K562 (cell line): ENCODE measurements around the gene MTA1. TPM values are rescaled to one million over a fixed set of nuclear protein-coding genes. Genes with fewer than 3 reads are reported as not detected.

Source experiments
- ARID1B ChIP-seq: fragments of 450-650 bp; IDR thresholded peaks from 2 replicates; pipeline ENCODE4 v1.6.1; 2016; ENCODE audit warnings: antibody characterized with exemption, mild to moderate bottlenecking, inconsistent platforms
- ELF2 ChIP-seq: fragments of 250-450 bp; sonication (Bioruptor Pico); IDR thresholded peaks from 2 replicates; pipeline ENCODE4 v1.5.0; 2021; ENCODE audit warnings: mild to moderate bottlenecking
- FOXK2 ChIP-seq, 2 experiments: fragments of 450-650 bp; IDR thresholded peaks in 1 of 2; conservative IDR thresholded peaks in 1 of 2; 2 replicates each; pipeline ENCODE4 v1.6.1; 2016; ENCODE audit warnings: low read depth in 2 of 2, mild to moderate bottlenecking in 1 of 2
- GABPA ChIP-seq: fragments of 200-800 bp; sonication (Bioruptor generic); conservative IDR thresholded peaks from 2 replicates; pipeline ENCODE4 v1.6.1; 2016; ENCODE audit warnings: low read depth, missing genetic modification characterization, missing compliant biosample characterization
- GABPB2 ChIP-seq: fragments of 250-450 bp; sonication (Bioruptor Pico); conservative IDR thresholded peaks from 2 replicates; pipeline ENCODE4 v1.5.1; 2021; ENCODE audit warnings: mild to moderate bottlenecking
- HCFC1 ChIP-seq: IDR thresholded peaks from 2 replicates; pipeline ENCODE4 v1.6.1; 2012; ENCODE audit warnings: low read depth, low read length, improper control_type of control experiment
- LARP7 ChIP-seq: fragments of 450-650 bp; IDR thresholded peaks from 2 replicates; pipeline ENCODE4 v1.6.1; 2016
- MYC ChIP-seq, 2 experiments: fragments of 250-450 bp in 1 of 2; sonication (Bioruptor Pico) in 1 of 2; IDR thresholded peaks; 2 replicates each; pipeline versions ENCODE4 v1.5.1 to v1.6.1; 2012 to 2021; ENCODE audit warnings: low read depth in 2 of 2, borderline replicate concordance in 1 of 2, improper control_type of control experiment in 1 of 2, low read length in 1 of 2, mild to moderate bottlenecking in 1 of 2, moderate library complexity in 1 of 2
- NONO ChIP-seq, 2 experiments: fragments of 200-400 bp in 1 of 2; fragments of 450-650 bp in 1 of 2; formaldehyde crosslinking in 1 of 2; IDR thresholded peaks; 2 replicates each; pipeline ENCODE4 v1.6.1; 2017; ENCODE audit warnings: low read depth in 2 of 2, mild to moderate bottlenecking in 2 of 2, moderate library complexity in 2 of 2, low read length in 1 of 2
- SMARCA5 ChIP-seq: fragments of 450-650 bp; IDR thresholded peaks from 2 replicates; pipeline ENCODE4 v1.6.1; 2016
- ZNF140 ChIP-seq: fragments of 250-450 bp; sonication (Bioruptor Pico); IDR thresholded peaks from 2 replicates; pipeline ENCODE4 v1.8.0; 2021; ENCODE audit warnings: moderate library complexity, mild to moderate bottlenecking, inconsistent platforms
- ZNF408 ChIP-seq: fragments of 250-450 bp; sonication (Bioruptor Pico); IDR thresholded peaks from 2 replicates; pipeline ENCODE4 v1.4.0; 2020; ENCODE audit warnings: low read depth, mild to moderate bottlenecking, moderate library complexity
- ZNF699 ChIP-seq: fragments of 250-450 bp; sonication (Bioruptor Pico); IDR thresholded peaks from 2 replicates; pipeline ENCODE4 v1.8.0; 2021; ENCODE audit warnings: mild to moderate bottlenecking, moderate library complexity; ENCODE audit not compliant: insufficient replicate concordance
- ZNF780A ChIP-seq: fragments of 250-450 bp; sonication (Bioruptor Pico); IDR thresholded peaks from 2 replicates; pipeline ENCODE4 v1.5.0; 2021; ENCODE audit warnings: mild to moderate bottlenecking
- polyA plus RNA-seq, 8 experiments: library from polyadenylated mRNA; depleted of rRNA in 4 of 8; stranded (reverse) in 5 of 8; unstranded in 3 of 8; fragments of >200 nt; fragmentation: Nextera tagmentation in 2 of 8; fragmentation: Illumina TruSeq in 1 of 8; extraction: Ambion mirVana in 2 of 8; extraction: Trizol in 1 of 8; gene quantifications; 2 replicates each; pipeline versions ENCODE4 v1.2.1 to v1.2.3, GENCODE V29; 2011 to 2014; ENCODE audit warnings: inconsistent platforms in 1 of 8, missing spikeins in 1 of 8
- total RNA-seq, 7 experiments: library from RNA; depleted of rRNA in 6 of 7; stranded (reverse); fragments of >200 nt in 6 of 7; fragmentation: Illumina TruSeq in 2 of 7; extraction: Trizol in 2 of 7; gene quantifications; 2 replicates each; pipeline versions ENCODE4 v1.2.1 to v1.2.3, GENCODE V29; 2011 to 2021; ENCODE audit warnings: low replicate concordance in 1 of 7
- TF ChIP-seq, protein P1 (sequence below), 2 experiments: fragments of 450-650 bp; IDR thresholded peaks; 2 replicates each; pipeline ENCODE4 v1.6.1; 2016; ENCODE audit warnings: mild to moderate bottlenecking in 2 of 2, borderline replicate concordance in 1 of 2, low read depth in 1 of 2, moderate library complexity in 1 of 2
- TF ChIP-seq, protein P2 (sequence below): IDR thresholded peaks from 2 replicates; pipeline ENCODE4 v1.6.1; 2014; ENCODE audit warnings: antibody characterized with exemption
- TF ChIP-seq, protein P3 (sequence below): fragments of 250-450 bp; sonication (Bioruptor Pico); IDR thresholded peaks from 2 replicates; pipeline ENCODE4 v1.4.0; 2020; ENCODE audit warnings: mild to moderate bottlenecking

The MTA1 gene
- total and polyA plus RNA-seq, 9 of the 15 experiments (the other 6 are each of a cell fraction or from before 2014, with no cell fraction given), result 0.13 to 118 (median 32.3) TPM

DNA sequence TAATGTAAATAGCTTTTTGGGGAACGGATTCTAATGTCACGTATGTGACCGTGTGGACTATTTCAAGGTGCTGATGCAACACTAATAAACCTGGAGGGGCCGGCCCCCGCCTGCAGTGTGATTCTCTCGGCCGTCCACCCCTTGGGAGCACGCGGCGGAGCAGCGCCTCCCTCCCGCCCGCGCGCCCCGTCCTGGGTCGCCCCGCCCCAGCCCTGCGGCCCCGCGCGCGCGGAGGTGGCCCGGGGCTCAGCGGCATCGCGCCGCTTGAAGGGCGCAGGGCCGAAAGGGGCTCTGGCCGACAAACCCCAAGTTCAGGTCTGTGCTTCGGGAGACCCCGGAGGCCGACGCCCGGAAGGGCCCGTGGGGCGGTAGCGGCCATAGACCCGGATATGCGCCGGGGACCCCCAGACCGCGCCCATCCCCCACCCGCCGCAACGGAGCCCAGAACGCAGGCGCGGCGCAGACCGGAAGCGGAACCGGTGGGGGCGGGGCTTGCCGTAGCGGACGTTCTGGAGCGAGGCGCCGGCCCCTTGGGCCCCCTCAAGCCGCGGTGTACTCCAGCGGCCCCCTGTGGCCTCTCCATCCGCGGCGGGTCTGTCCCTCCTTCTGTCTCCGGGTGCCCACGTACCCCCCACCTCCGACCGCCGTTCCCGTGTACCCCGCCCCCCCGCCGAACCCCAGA, 21.4 kb upstream of the MTA1 start, which contains the start of gene TEX22 (continued):
- TF ChIP-seq, protein P1, sequence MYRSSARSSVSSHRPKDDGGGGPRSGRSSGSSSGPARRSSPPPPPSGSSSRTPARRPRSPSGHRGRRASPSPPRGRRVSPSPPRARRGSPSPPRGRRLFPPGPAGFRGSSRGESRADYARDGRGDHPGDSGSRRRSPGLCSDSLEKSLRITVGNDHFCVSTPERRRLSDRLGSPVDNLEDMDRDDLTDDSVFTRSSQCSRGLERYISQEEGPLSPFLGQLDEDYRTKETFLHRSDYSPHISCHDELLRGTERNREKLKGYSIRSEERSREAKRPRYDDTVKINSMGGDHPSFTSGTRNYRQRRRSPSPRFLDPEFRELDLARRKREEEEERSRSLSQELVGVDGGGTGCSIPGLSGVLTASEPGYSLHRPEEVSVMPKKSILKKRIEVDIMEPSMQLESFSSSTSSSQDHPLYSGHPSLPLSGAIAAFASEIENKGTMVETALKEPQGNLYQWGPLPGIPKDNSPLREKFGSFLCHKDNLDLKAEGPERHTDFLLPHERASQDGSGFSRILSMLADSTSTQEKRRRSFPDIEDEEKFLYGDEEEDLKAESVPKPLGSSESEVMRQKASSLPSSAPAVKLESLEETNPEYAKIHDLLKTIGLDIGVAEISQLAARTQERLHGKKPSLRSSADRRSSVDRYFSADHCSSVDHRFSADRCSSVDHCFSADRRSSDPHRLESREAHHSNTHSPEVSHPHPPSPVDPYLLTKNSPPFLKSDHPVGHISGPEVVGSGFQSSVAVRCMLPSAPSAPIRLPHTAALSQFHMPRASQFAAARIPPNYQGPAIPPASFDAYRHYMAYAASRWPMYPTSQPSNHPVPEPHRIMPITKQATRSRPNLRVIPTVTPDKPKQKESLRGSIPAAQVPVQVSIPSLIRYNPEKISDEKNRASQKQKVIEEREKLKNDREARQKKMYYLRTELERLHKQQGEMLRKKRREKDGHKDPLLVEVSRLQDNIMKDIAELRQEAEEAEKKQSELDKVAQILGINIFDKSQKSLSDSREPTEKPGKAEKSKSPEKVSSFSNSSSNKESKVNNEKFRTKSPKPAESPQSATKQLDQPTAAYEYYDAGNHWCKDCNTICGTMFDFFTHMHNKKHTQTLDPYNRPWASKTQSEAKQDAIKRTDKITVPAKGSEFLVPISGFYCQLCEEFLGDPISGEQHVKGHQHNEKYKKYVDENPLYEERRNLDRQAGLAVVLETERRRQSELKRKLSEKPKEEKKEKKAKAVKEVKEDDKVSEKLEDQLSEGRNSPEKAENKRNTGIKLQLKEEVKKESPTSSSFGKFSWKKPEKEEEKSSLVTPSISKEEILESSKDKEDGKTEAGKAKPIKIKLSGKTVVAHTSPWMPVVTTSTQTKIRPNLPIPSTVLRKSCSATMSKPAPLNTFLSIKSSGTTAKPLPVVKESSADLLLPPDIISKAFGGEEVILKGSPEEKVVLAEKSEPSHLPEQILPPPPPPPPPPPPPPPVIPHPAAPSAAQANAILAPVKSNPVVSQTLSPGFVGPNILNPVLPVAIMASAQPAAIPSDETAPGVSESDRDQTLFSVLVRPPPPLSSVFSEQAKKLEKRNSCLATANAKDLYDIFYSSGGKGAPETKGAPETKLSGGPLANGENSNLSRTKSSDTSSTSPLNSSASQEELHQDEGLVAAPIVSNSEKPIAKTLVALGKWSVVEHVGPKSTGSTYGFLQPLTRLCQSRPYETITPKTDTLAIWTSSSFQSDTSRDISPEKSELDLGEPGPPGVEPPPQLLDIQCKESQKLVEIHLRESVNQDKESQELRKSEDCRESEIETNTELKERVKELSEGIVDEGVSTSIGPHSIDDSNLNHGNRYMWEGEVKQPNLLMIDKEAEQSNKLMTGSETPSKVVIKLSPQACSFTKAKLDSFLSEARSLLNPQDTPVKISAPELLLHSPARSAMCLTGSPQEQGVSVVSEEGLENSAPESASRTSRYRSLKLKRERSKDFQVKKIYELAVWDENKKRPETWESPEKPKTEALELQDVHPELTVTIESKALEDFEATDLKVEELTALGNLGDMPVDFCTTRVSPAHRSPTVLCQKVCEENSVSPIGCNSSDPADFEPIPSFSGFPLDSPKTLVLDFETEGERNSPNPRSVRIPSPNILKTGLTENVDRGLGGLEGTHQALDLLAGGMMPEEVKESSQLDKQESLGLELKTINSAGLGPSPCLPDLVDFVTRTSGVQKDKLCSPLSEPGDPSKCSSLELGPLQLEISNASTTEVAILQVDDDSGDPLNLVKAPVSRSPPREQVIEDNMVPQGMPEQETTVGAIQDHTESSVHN (IDR thresholded peaks at IDR 0.05; ENCODE audit: borderline replicate concordance in 1 of 2, low read depth in 1 of 2), result no peak
- TF ChIP-seq ZNF140 (CRISPR knock-in tag) (no peak), SMARCA5 (no peak), MYC (IDR thresholded peaks at IDR 0.05; ENCODE audit: low read depth, low read length) (peak; percentile 71), MYC (CRISPR knock-in tag; IDR thresholded peaks at IDR 0.05; ENCODE audit: borderline replicate concordance, low read depth) (no peak), NONO (IDR thresholded peaks at IDR 0.05; ENCODE audit: low read depth in 2 of 2, low read length in 1 of 2) (peak in 1 of 2 experiments; percentile 51; a peak in 2 of 4 replicates), ZNF699 (CRISPR knock-in tag) (no peak), ARID1B (no peak), LARP7 (no peak), ZNF408 (CRISPR knock-in tag) (no peak), ELF2 (CRISPR knock-in tag) (peak; percentile 73; the same call in 1 of the 2 replicates), FOXK2 (conservative IDR thresholded peaks at IDR 0.05 in 1 of 2, IDR thresholded peaks at IDR 0.05 in 1 of 2; ENCODE audit: low read depth in 2 of 2) (no peak), HCFC1 (peak; percentile 38), GABPB2 (CRISPR knock-in tag) (no peak), GABPA (tag) (peak; percentile 94), ZNF780A (no peak)
- TF ChIP-seq, protein P2, sequence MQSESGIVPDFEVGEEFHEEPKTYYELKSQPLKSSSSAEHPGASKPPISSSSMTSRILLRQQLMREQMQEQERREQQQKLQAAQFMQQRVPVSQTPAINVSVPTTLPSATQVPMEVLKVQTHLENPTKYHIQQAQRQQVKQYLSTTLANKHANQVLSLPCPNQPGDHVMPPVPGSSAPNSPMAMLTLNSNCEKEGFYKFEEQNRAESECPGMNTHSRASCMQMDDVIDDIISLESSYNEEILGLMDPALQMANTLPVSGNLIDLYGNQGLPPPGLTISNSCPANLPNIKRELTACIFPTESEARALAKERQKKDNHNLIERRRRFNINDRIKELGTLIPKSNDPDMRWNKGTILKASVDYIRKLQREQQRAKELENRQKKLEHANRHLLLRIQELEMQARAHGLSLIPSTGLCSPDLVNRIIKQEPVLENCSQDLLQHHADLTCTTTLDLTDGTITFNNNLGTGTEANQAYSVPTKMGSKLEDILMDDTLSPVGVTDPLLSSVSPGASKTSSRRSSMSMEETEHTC, result no peak
- TF ChIP-seq, protein P3, sequence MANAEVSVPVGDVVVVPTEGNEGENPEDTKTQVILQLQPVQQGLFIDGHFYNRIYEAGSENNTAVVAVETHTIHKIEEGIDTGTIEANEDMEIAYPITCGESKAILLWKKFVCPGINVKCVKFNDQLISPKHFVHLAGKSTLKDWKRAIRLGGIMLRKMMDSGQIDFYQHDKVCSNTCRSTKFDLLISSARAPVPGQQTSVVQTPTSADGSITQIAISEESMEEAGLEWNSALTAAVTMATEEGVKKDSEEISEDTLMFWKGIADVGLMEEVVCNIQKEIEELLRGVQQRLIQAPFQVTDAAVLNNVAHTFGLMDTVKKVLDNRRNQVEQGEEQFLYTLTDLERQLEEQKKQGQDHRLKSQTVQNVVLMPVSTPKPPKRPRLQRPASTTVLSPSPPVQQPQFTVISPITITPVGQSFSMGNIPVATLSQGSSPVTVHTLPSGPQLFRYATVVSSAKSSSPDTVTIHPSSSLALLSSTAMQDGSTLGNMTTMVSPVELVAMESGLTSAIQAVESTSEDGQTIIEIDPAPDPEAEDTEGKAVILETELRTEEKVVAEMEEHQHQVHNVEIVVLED (CRISPR knock-in tag), result peak; percentile 47
